ENCODE results near the gene NOD1.
A peak's percentile ranks its signal among the peaks of the same experiment; 100 is the strongest.

NOD1 gene

DNA sequence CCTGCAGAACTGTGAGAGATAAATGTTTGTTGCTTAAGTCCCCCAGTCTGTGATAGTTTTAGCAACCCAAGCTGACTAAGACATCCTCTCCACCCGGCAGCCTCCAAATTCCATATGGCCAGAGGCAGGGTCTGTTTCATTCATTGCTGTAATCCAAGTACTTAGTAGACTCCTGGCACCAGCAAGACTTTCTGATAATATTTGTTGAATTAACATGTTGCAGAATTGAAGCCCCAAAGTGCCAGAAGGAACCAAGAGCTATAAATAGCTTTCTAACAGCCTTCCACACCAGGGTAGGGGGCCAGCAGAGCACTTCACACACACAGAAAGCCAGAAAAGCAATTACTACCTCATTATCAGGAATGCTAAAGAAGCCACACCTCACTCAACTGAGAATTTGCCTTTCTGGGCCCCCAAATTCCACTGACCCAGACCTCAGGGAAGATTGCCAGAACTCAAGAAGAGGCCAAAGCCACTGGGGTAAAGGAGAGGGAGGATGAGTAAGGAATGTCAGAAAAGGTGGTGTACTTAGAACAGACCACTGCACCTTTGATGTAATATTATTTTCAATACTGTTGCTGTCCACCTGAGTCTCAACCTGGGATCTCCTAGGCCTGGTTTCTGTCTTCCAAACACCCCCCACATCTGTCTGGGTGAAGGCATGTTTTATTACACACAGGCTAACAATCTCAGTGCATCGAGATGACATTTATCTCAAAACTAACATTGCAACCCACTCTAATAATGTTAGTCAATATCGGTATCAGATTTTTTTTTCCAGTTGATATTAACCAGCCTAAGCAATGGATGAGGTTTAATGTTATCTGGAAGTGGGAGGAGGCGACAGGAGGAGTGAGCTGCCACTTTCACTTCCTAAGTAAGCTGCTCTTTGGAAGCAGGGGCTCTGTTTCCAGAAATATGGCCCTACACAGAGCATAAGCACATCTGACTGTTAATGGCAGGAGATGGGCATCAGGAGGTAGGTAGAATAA lies 5.5 kb downstream of the NOD1 start:
- Histone ChIP-seq H3K4me3 (no peak overlapping the region), H3K27ac (peak overlapping the region in 12 of 21 experiments; percentile 13 to 93 (median 70))

DNA sequence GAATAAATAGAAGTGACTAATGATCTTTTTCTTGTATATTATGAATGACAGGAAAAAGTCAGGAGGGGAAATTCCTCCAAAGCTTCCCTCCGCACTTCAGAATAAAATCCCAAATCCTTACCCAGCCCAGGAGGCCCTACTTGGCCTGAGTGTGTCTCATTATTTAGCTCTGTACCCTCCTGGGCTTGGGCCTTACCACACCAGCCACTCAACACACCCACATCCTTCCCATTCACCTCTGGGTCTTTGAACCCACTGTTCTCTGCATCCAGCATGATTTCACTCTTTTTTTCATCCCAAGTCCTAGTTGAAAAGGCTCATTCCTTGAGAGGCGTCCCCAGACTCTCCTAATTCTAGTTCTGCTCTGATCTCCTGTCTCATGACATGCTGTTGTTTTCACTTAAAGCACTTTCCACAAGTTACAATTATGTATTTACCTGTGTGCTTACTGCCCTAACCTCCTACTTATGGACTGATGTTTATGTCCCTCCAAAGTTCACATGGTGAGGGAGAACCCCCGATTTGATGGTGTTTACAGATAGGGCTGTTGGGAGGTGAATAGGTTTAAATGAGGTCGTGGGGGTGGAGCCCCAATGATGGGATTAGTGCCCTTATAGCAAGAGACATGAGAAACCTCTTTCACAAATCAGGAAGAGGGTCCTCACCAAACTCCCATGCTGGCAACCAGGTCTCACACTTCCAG lies 6.4 kb downstream of the NOD1 start:
- Histone ChIP-seq H3K27ac (peak overlapping the region in 13 of 21 experiments; percentile 35 to 93 (median 71)), H3K4me3 (no peak overlapping the region)

GRCh38 chr7:30471205-30471604 lies 7.4 kb downstream of the NOD1 start:
- H3K27ac ChIP-seq = peak overlapping the region in 19 of 21 experiments; percentile 15 to 93 (median 67)

GRCh38 chr7:30470771-30471170 lies 7.8 kb downstream of the NOD1 start:
- H3K27ac ChIP-seq = peak overlapping the region in 18 of 21 experiments; percentile 15 to 93 (median 69)
- no peak overlapping the region for H3K4me3 ChIP-seq

More at GRCh38 chr7:30471205-30471604, 7.4 kb downstream of the NOD1 start:
- H3K4me3 ChIP-seq = no peak overlapping the region

- Histone ChIP-seq H3K4me3 (no peak overlapping the region), H3K27ac (peak overlapping the region in 18 of 21 experiments; percentile 26 to 93 (median 72))
Observed at GRCh38 chr7:30470163-30470770, 8.3 kb downstream of the NOD1 start.

GRCh38 chr7:30469303-30469702 lies 9.3 kb downstream of the NOD1 start:
- H3K4me3 ChIP-seq = no peak overlapping the region
- H3K27ac ChIP-seq = peak overlapping the region in 20 of 21 experiments; percentile 4 to 93 (median 72)

- Histone ChIP-seq H3K4me3 (no peak overlapping the region), H3K27ac (peak overlapping the region in 20 of 21 experiments; percentile 4 to 93 (median 69))
Observed at GRCh38 chr7:30468791-30469190, 9.8 kb downstream of the NOD1 start.

GRCh38 chr7:30468041-30468440 lies 10.5 kb downstream of the NOD1 start:
- Histone ChIP-seq H3K27ac (peak overlapping the region in 16 of 21 experiments; percentile 26 to 93 (median 74)), H3K4me3 (no peak overlapping the region)

DNA sequence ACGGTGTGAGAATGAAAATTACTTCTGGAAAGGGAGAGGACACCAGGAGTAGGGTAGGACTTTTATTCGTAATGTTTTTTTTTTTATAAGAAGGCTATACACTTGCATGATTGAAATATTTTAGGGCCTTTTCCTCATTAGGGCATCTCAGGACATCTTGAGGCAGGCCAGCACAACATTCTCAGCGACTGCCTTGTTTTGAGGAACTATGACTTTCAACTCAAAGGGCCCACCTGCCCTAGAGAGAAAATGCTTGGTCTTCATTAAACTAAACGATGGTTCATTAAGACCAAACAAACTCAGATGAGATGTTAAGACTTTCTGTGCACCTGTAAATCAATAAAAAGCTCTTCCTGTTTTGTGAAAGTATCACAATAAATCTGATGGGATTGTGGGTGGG lies 11.3 kb downstream of the NOD1 start:
- no peak overlapping the region for H3K4me3 ChIP-seq
- H3K27ac ChIP-seq = peak overlapping the region in 5 of 21 experiments; percentile 12 to 83 (median 59)

GRCh38 chr7:30466266-30466665 lies 12.3 kb downstream of the NOD1 start:
- H3K4me3 ChIP-seq = no peak overlapping the region
- H3K27ac ChIP-seq = peak overlapping the region in 16 of 21 experiments; percentile 12 to 83 (median 38)

- H3K27ac ChIP-seq = peak overlapping the region in 18 of 21 experiments; percentile 12 to 83 (median 38)
Observed at GRCh38 chr7:30465811-30466180, 12.8 kb downstream of the NOD1 start.

GRCh38 chr7:30465046-30465810 lies 13.4 kb downstream of the NOD1 start:
- Histone ChIP-seq H3K4me3 (no peak overlapping the region), H3K27ac (peak overlapping the region in 17 of 21 experiments; percentile 12 to 83 (median 48))

More at GRCh38 chr7:30465811-30466180, 12.8 kb downstream of the NOD1 start:
- H3K4me3 ChIP-seq = no peak overlapping the region

DNA sequence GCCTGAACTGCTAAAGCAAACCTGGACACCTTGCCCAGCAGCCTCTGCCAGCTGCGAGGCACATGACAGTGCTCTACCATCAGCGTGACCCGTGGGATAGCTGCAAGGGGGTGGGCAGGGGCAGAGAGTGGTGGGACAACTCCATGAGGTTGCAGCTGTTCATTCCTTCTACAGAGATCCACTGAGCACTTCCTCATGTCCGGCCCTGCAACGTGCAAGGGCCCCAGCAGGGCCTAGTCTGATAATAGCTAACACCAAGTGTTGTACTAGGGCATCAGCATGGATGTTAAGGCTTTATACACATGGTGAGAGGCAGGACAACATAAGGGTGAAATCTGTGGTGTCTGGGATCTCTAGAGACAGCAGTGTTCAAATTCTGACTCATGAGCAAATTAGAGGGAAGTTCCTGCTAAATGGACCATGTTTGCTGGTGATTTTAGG lies 14.3 kb downstream of the NOD1 start:
- H3K27ac ChIP-seq = peak overlapping the region in 14 of 21 experiments; percentile 9 to 83 (median 49)
- H3K4me3 ChIP-seq = no peak overlapping the region

- H3K4me3 ChIP-seq = no peak overlapping the region
Observed at GRCh38 chr7:30463405-30464145, 15.0 kb downstream of the NOD1 start.

GRCh38 chr7:30462179-30462578 lies 16.4 kb downstream of the NOD1 start:
- Histone ChIP-seq H3K4me3 (no peak overlapping the region), H3K27ac (no peak overlapping the region)

More at GRCh38 chr7:30463405-30464145, 15.0 kb downstream of the NOD1 start:
- H3K27ac ChIP-seq = peak overlapping the region in 11 of 21 experiments; percentile 9 to 83 (median 38)

DNA sequence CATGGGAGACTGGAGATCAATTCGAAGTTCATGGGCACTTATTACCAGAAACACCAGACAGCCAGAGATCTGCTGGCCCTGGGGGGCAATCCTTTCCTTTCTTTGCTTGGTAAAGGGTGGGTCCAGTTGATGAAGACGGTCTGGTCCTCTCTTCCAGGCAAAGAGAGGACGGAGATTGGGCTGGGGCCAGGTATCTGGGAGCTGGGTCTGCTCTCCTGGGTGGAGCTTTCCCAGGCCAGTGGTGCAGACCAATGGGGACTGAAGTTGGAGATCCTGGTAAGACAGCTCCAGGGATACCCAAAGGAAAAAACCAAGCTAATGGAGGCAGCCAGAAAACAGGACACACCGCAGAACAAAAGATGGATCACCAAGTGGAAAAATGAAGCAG lies 18.3 kb downstream of the NOD1 start:
- peak overlapping the region in 16 of 21 experiments; percentile 20 to 82 (median 54) for H3K27ac ChIP-seq
- no peak overlapping the region for H3K4me3 ChIP-seq

- H3K4me3 ChIP-seq = no peak overlapping the region
- H3K27ac ChIP-seq = peak overlapping the region in 17 of 21 experiments; percentile 1 to 82 (median 54)
Observed at GRCh38 chr7:30459591-30460245, 18.9 kb downstream of the NOD1 start.

GRCh38 chr7:30458311-30458710 lies 20.3 kb downstream of the NOD1 start:
- H3K27ac ChIP-seq = peak overlapping the region in 8 of 21 experiments; percentile 9 to 74 (median 49)
- no peak overlapping the region for H3K4me3 ChIP-seq
